CD4-positive, alpha-beta T cell (primary cell): ENCODE results near the gene IL37. TPM values are rescaled to one million over a fixed set of nuclear protein-coding genes. Genes with fewer than 3 reads are reported as not detected.

Experiments used
- ATAC-seq: fragments of 200-7000 bp; cut with Tn5 transposase; one replicate; pipeline ENCODE4 v1.10.0; 2022; ENCODE audit warnings: mild to moderate bottlenecking; ENCODE audit not compliant: poor library complexity
- CTCF ChIA-PET: fragments of 350-600 bp; sonication (Branson Sonifier 250); formaldehyde crosslinking; loops from one replicate; lab custom pipeline; 2021; ENCODE audit warnings: antibody characterized with exemption, inconsistent platforms; lab: Charles Lee
- POLR2A ChIA-PET: fragments of 350-600 bp; sonication (Branson Sonifier 250); formaldehyde crosslinking; loops from one replicate; lab custom pipeline; 2021; ENCODE audit warnings: antibody characterized with exemption, inconsistent platforms; lab: Charles Lee
- DNase-seq, 14 experiments: peaks; one replicate each; pipeline ENCODE4 v3.0.0-alpha.2; 2013 to 2020; ENCODE audit warnings: mixed read lengths in 2 of 14
- H3K27ac ChIP-seq, 2 donors: one replicate each; pipeline versions ENCODE4 v1.5.1 to v1.7.0; 2013; ENCODE audit warnings: low read length in 2 of 2, low read depth in 1 of 2, mild to moderate bottlenecking in 1 of 2
- H3K27me3 ChIP-seq, 2 experiments: 1 replicate in 1 of 2; 2 replicates in 1 of 2; pipeline versions ENCODE4 v1.6.1 to v1.7.0; 2013; ENCODE audit warnings: low read length in 2 of 2, control low read depth in 1 of 2, mild to moderate bottlenecking in 1 of 2, moderate library complexity in 1 of 2; ENCODE audit not compliant: insufficient read depth in 2 of 2, control insufficient read depth in 1 of 2
- H3K36me3 ChIP-seq: one replicate; pipeline ENCODE4 v1.6.1; 2013; ENCODE audit warnings: low read length, control low read depth; ENCODE audit not compliant: insufficient read depth
- H3K4me1 ChIP-seq: one replicate; pipeline ENCODE4 v1.6.1; 2013; ENCODE audit warnings: low read length, control low read depth; ENCODE audit not compliant: insufficient read depth
- H3K4me3 ChIP-seq: one replicate; pipeline ENCODE4 v1.5.1; 2013; ENCODE audit warnings: mild to moderate bottlenecking, low read length, moderate library complexity
- H3K9me3 ChIP-seq, 2 experiments: 1 replicate in 1 of 2; 2 replicates in 1 of 2; pipeline versions ENCODE4 v1.6.1 to v1.7.0; 2013; ENCODE audit warnings: low read length in 2 of 2, mild to moderate bottlenecking in 2 of 2, control low read depth in 1 of 2, moderate library complexity in 1 of 2; ENCODE audit not compliant: control insufficient read depth in 1 of 2, insufficient read depth in 1 of 2
- H3K27ac Mint-ChIP-seq: one replicate; pipeline ENCODE4 v1.8.0; 2020; ENCODE audit warnings: mixed read lengths
- H3K27me3 Mint-ChIP-seq: one replicate; pipeline ENCODE4 v1.8.0; 2021; ENCODE audit warnings: mixed read lengths
- H3K36me3 Mint-ChIP-seq: one replicate; pipeline ENCODE4 v1.8.0; 2021; ENCODE audit warnings: low read depth, mixed read lengths
- H3K4me1 Mint-ChIP-seq: one replicate; pipeline ENCODE4 v1.8.0; 2021; ENCODE audit warnings: low read depth, mixed read lengths
- H3K4me3 Mint-ChIP-seq: one replicate; pipeline ENCODE4 v1.8.0; 2020; ENCODE audit warnings: mild to moderate bottlenecking, mixed read lengths
- H3K9me3 Mint-ChIP-seq: one replicate; pipeline ENCODE4 v1.8.0; 2020; ENCODE audit warnings: mixed read lengths
- CTCF ChIP-seq: fragments of 200-600 bp; IDR thresholded peaks from one replicate; pipeline ENCODE4 v1.8.0; 2022; ENCODE audit warnings: antibody characterized with exemption, mild to moderate bottlenecking
- intact Hi-C, 2 experiments: fragments of 100-400 bp; cut with DNase I in 1 of 2; cut with micrococcal nuclease in 1 of 2; formaldehyde crosslinking; loops; one replicate each; pipeline versions ENCODE4 v1.15.1 to v1.9.0; 2023 to 2025; cut with DNase I, micrococcal nuclease
- total RNA-seq, 174 experiments: library from RNA in 2 of 174; stranded (reverse) in 2 of 174; gene quantifications; one replicate each; pipeline ENCODE4 v1.2.3 and lab custom pipeline; 2021 to 2026

The IL37 gene
- total RNA-seq, 2 experiments from 2014 or later, result not detected

- TF ChIP-seq CTCF, result no peak
- Histone ChIP-seq H3K4me1 (no peaks in the 10 kb centered on the region), H3K36me3 (no peaks in the 10 kb centered on the region), H3K27ac (no peak overlapping the region), H3K9me3 (peaks cover 3 to 5% of the 10 kb centered on the region in 2 experiments), H3K4me3 (no peak overlapping the region), H3K27me3 (peaks cover 0 to 6% of the 10 kb centered on the region in 2 experiments)
- Mint-ChIP-seq H3K4me1 (no peaks in the 10 kb centered on the region), H3K27ac (no peak overlapping the region), H3K27me3 (peaks cover 16% of the 10 kb centered on the region), H3K9me3 (no peaks in the 10 kb centered on the region), H3K4me3 (no peak overlapping the region), H3K36me3 (no peaks in the 10 kb centered on the region)
- no peak for ATAC-seq
- intact Hi-C loops, result no loop called here
- ChIA-PET CTCF (interaction anchor here (1.1 kb wide), 1 partner anchor 12 kb away, joined by 3 read pairs; no protein-coding TSS in a partner anchor), POLR2A (no interaction called here)
- DNase-seq, result no peak
Measured at GRCh38 chr2:112947374-112947773, 36.4 kb downstream of the IL37 start.

- H3K27ac ChIP-seq, result no peak overlapping the region
- H3K4me1 ChIP-seq, result no peaks in the 10 kb centered on the region
- Mint-ChIP-seq H3K4me1 (no peaks in the 10 kb centered on the region), H3K9me3 (no peaks in the 10 kb centered on the region), H3K27me3 (peaks cover 16% of the 10 kb centered on the region), H3K36me3 (no peaks in the 10 kb centered on the region), H3K27ac (no peak overlapping the region), H3K4me3 (no peak overlapping the region)
- H3K27me3 ChIP-seq, result peaks cover 0 to 6% of the 10 kb centered on the region in 2 experiments
- no peak for DNase-seq
- no peak for ATAC-seq
- H3K36me3 ChIP-seq, result no peaks in the 10 kb centered on the region
- ChIA-PET CTCF (no interaction called here), POLR2A (interaction anchor here (0.7 kb wide), 1 partner anchor 96 kb away, joined by 3 read pairs; no protein-coding TSS in a partner anchor)
- H3K4me3 ChIP-seq, result no peak overlapping the region
- no peak for TF ChIP-seq CTCF
- intact Hi-C loops, result no loop called here
- H3K9me3 ChIP-seq, result peaks cover 3 to 5% of the 10 kb centered on the region in 2 experiments
Measured at GRCh38 chr2:112949456-112949855, 38.5 kb downstream of the IL37 start.

- Histone ChIP-seq H3K27ac (no peak overlapping the region), H3K27me3 (peaks cover 0 to 3% of the 10 kb centered on the region in 2 experiments), H3K36me3 (no peaks in the 10 kb centered on the region), H3K4me1 (no peaks in the 10 kb centered on the region), H3K9me3 (no peaks in the 10 kb centered on the region), H3K4me3 (no peak overlapping the region)
- H3K36me3 Mint-ChIP-seq, result no peaks in the 10 kb centered on the region
- H3K9me3 Mint-ChIP-seq, result no peaks in the 10 kb centered on the region
- no peak overlapping the region for H3K27ac Mint-ChIP-seq
- DNase-seq (no peak), ATAC-seq (no peak)
- H3K27me3 Mint-ChIP-seq, result peaks cover 9% of the 10 kb centered on the region
- H3K4me1 Mint-ChIP-seq, result no peaks in the 10 kb centered on the region
- ChIA-PET CTCF (no interaction called here), POLR2A (no interaction called here)
- TF ChIP-seq CTCF, result no peak
- intact Hi-C loops, result no loop called here
- no peak overlapping the region for H3K4me3 Mint-ChIP-seq
Measured at GRCh38 chr2:112954364-112954763, 43.4 kb downstream of the IL37 start.
